IPS-18c (cell line): Measurements from ENCODE around the gene EHBP1.

Source experiments
- H3K4me3 ChIP-seq: 2 replicates; pipeline ENCODE4 v1.7.0; 2013; ENCODE audit warnings: low read depth, mild to moderate bottlenecking, low read length, moderate library complexity; ENCODE audit not compliant: insufficient read depth
- H3K9me3 ChIP-seq: one replicate; pipeline ENCODE4 v1.6.1; 2013; ENCODE audit warnings: mild to moderate bottlenecking, low read length, moderate library complexity; ENCODE audit not compliant: control insufficient read depth, insufficient read depth

Gene EHBP1

DNA sequence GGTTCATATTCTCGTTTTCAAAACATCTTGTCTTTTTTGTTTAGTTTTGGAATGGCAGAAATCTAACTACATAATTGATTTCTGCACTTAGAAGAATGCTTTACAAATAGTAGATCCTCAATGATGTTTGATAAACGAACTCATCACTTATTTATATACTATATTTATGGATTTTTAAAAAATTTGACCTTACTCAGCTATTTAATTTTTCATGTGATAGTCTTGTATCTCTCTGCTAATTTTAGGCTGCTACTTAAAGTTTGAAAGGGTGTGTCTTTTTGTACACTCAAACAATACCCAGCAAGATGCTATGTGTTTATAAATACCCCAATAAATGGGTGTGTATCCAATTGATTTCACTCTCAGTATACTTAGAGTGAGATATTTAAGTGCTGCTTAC, 86.9 kb downstream of the EHBP1 start:
- H3K9me3 ChIP-seq, result no peaks in the 10 kb centered on the region
- no peak overlapping the region for H3K4me3 ChIP-seq

DNA sequence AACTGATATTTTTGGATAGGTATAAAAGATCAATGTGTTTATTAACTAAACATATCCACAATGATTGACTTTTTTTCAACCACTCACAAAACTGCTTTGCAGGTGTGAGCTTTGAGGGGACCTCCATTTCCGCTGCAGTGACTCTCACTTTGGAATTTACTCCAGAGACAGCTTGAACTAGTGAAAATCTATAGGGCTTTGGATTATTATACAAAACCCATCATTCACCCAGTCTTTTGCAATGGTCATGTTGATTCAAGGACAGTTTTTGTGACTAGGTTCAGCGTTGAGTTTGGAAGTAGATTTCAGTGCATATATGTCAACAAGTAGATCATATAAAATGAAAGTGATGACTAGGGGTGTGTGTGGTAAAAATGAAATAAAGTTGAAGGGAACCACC, 87.7 kb downstream of the EHBP1 start:
- no peaks in the 10 kb centered on the region for H3K9me3 ChIP-seq
- H3K4me3 ChIP-seq, result no peak overlapping the region

- Histone ChIP-seq H3K4me3 (no peak overlapping the region), H3K9me3 (no peaks in the 10 kb centered on the region)
Measured at GRCh38 chr2:62794791-62795190, 89.3 kb downstream of the EHBP1 start.

- H3K4me3 ChIP-seq, result no peak overlapping the region
- no peaks in the 10 kb centered on the region for H3K9me3 ChIP-seq
Measured at GRCh38 chr2:62795341-62795740, 89.8 kb downstream of the EHBP1 start.

DNA sequence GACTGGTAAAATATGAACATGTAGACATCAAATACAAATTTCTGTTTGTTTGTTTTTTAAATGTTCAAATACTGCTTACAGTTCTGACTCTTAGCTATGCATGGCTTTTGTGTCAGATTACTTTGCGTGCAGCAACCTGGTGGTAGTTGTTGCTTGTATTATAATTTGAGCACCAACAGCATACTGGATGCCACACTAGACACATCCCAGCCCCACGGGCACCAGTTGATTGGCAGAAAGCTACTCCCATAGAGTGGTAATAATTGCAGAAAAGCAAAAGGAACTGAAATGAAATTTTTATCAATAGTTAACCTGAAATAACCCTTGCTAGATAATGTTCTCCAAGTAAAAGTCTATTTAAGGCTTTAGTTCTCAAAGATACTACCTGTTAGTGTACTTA, 91.6 kb downstream of the EHBP1 start:
- Histone ChIP-seq H3K9me3 (no peaks in the 10 kb centered on the region), H3K4me3 (no peak overlapping the region)

DNA sequence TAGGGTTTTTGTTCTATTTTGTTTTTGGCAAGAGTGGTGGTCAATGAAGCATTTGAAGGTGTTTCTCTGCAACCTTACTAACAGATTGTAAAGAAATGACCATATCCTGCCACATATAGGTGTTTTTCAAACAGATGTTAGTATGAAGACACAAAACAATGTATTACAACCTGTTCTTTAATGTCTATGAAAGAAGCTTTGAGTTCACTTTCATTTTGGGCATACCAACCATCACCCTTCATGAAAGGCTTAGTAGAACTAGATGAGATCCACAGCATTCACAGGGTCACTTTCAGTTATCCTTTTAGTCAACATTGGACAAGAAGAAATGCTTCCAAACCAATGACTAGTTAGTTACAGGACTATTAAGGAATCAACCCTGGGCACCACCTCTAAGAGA, 95.1 kb downstream of the EHBP1 start:
- Histone ChIP-seq H3K4me3 (no peak overlapping the region), H3K9me3 (no peaks in the 10 kb centered on the region)

GRCh38 chr2:62801110-62801509, 95.6 kb downstream of the EHBP1 start:
- no peak overlapping the region for H3K4me3 ChIP-seq
- H3K9me3 ChIP-seq, result no peaks in the 10 kb centered on the region

GRCh38 chr2:62801814-62802523, 96.5 kb downstream of the EHBP1 start:
- no peak overlapping the region for H3K4me3 ChIP-seq

GRCh38 chr2:62803961-62804360, 98.4 kb downstream of the EHBP1 start:
- H3K4me3 ChIP-seq, result no peak overlapping the region
- H3K9me3 ChIP-seq, result no peaks in the 10 kb centered on the region

More at GRCh38 chr2:62801814-62802523, 96.5 kb downstream of the EHBP1 start:
- no peaks in the 10 kb centered on the region for H3K9me3 ChIP-seq

GRCh38 chr2:62806231-62806630, 100.7 kb downstream of the EHBP1 start:
- H3K9me3 ChIP-seq, result no peaks in the 10 kb centered on the region
- H3K4me3 ChIP-seq, result no peak overlapping the region

- no peaks in the 10 kb centered on the region for H3K9me3 ChIP-seq
- no peak overlapping the region for H3K4me3 ChIP-seq
Measured at GRCh38 chr2:62808554-62808953, 103.0 kb downstream of the EHBP1 start.

DNA sequence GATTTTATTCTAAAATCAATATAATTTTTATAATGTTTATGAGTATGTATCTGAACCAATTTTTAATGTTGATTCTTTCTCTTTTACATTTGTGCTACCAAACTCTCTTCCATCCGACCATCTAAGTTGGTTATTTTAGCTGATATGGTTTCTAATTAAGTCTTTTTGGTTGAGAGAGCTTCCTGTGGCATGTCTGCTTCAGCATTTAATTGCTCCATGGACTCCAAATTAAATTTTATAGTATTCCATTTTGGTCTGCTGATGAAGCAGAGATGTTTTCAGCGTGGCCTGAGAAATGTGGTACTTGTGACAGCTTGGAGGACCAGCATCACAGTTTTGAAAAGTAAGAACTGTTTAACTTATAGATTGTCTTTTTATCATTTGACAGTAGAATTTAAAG, 105.6 kb downstream of the EHBP1 start:
- H3K9me3 ChIP-seq, result no peaks in the 10 kb centered on the region
- H3K4me3 ChIP-seq, result no peak overlapping the region

DNA sequence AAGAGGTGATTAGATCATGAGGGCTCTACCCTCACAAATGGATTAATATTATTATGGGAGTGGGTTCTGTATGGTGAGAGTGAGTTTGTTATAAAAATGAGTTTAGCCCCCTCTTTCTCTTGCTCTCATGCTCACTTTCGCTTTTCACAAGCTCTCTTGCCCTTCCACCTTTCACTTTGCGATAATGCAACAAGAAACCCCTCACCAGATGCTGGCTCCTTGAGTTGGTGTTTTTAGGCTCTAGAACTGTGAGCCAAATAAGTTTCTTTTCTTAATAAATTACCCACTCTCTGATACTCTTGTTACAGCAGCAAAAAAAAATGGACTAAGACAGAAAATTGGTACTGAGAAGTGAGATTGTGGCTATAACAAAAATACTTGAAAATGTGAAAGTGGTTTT, 106.5 kb downstream of the EHBP1 start:
- H3K4me3 ChIP-seq, result no peak overlapping the region
- no peaks in the 10 kb centered on the region for H3K9me3 ChIP-seq

GRCh38 chr2:62812921-62813825, 107.7 kb downstream of the EHBP1 start:
- H3K4me3 ChIP-seq, result no peak overlapping the region

DNA sequence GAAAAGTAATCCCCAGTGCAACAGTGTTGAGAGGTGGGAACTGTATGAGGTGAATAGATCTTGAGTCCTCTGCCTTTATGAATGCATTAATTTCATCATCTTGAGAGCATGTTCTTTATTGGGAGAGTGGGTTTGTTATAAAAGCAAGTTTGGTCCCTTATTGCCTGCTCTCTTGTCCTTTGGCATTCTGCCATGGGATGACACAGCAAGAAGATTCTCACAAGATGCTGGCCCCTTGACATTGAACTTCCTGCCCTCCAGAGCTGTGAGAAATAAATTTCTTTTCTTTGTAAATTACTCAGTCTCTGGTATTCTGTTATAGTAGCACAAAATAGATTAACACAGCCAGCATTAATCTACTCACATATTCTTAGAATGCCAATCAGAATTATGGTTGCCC, 108.6 kb downstream of the EHBP1 start:
- Histone ChIP-seq H3K4me3 (no peak overlapping the region), H3K9me3 (no peaks in the 10 kb centered on the region)

More at GRCh38 chr2:62812921-62813825, 107.7 kb downstream of the EHBP1 start:
- H3K9me3 ChIP-seq, result no peaks in the 10 kb centered on the region

GRCh38 chr2:62817348-62817747, 111.8 kb downstream of the EHBP1 start:
- H3K9me3 ChIP-seq, result no peaks in the 10 kb centered on the region
- H3K4me3 ChIP-seq, result no peak overlapping the region

DNA sequence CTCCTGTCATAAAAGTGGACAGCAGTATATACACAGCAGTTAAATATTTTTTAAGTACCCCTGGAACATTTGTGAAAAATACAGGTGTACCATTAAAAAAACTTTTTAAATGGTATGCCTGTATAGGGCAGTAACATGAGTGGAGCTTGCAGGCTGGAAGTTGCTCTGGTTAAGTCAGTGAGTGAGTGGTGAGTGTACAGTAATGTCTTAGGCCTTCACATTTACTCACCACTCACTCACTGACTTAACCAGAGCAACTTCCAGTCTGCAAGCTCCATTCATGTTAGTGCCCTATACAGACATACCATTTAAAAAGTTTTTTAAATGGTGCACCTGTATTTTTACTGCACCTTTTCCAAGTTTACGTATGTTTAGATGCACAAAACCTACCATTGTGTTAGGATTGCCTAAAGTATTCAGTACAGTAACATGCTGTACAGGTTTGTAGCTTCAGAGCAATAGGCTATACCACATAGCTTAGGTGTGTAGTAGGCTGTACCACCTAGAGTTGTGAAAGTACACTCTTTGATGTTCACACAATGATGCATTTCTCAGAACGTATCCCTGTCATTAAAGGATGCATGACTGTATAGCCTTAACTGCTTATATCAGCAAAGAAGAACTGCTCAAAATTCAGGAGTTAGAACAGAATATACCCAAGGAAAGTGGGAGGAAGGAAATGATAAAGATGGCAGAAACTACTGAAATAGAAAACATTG, 112.6 kb downstream of the EHBP1 start:
- Histone ChIP-seq H3K4me3 (no peak overlapping the region), H3K9me3 (no peaks in the 10 kb centered on the region)

DNA sequence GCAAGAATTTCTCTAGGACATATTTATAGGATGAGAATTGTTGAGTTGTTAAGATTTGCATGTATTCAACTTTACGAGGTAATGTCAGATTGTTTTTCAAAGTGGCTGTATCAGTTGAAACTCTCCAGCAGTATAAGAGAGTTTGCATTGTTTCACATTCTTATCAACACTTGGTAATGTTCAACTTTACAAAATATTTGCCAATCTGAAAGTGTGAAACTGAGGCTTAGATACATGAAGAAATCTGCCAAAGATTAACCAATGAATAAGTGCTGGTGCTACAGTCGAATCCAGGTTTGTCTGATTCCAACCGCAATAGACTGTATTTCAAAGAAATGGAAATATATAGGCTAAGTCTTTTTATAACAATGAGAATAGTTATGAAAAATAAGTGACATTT, 117.0 kb downstream of the EHBP1 start:
- H3K4me3 ChIP-seq, result no peak overlapping the region
- no peaks in the 10 kb centered on the region for H3K9me3 ChIP-seq
